HEK293T (cell line): ENCODE results near the gene DMRTB1.

Experiments
- CTCF ChIA-PET: fragments of 350-600 bp; formaldehyde crosslinking; extraction: SDS; loops from one replicate; lab custom pipeline; 2021; ENCODE audit warnings: antibody characterized with exemption, inconsistent platforms; lab: Yijun Ruan, JAX
- POLR2A ChIA-PET: fragments of 350-600 bp; formaldehyde crosslinking; extraction: SDS; loops from one replicate; lab custom pipeline; 2020; ENCODE audit warnings: antibody characterized with exemption, inconsistent platforms; lab: Yijun Ruan, JAX
- DNase-seq: peaks from one replicate; pipeline ENCODE4 v3.0.0; 2012; ENCODE audit warnings: mixed read lengths; ENCODE audit errors: extremely low spot score
- ARNT ChIP-seq: fragments of 450-650 bp; IDR thresholded peaks from 2 replicates; pipeline ENCODE4 v1.6.1; 2017; ENCODE audit warnings: mild to moderate bottlenecking
- BHLHE40 ChIP-seq: fragments of 450-650 bp; IDR thresholded peaks from 2 replicates; pipeline ENCODE4 v1.6.1; 2016; ENCODE audit warnings: mild to moderate bottlenecking, moderate library complexity, borderline replicate concordance
- CTBP1 ChIP-seq: fragments of 450-650 bp; IDR thresholded peaks from 2 replicates; pipeline ENCODE4 v1.6.1; 2016; ENCODE audit warnings: borderline replicate concordance
- ELF4 ChIP-seq: fragments of 450-650 bp; IDR thresholded peaks from 2 replicates; pipeline ENCODE4 v1.6.1; 2017; ENCODE audit warnings: antibody characterized with exemption
- FOXA1 ChIP-seq: fragments of 450-650 bp; IDR thresholded peaks from 2 replicates; pipeline ENCODE4 v1.6.1; 2016; ENCODE audit warnings: mild to moderate bottlenecking
- FOXK2 ChIP-seq: fragments of 450-650 bp; IDR thresholded peaks from 2 replicates; pipeline ENCODE4 v1.6.1; 2016; ENCODE audit warnings: mild to moderate bottlenecking
- FOXM1 ChIP-seq: fragments of 450-650 bp; IDR thresholded peaks from 2 replicates; pipeline ENCODE4 v1.6.1; 2017; ENCODE audit warnings: mild to moderate bottlenecking, borderline replicate concordance
- HDGF ChIP-seq: fragments of 450-650 bp; IDR thresholded peaks from 2 replicates; pipeline ENCODE4 v1.6.1; 2017; ENCODE audit warnings: antibody characterized with exemption, borderline replicate concordance
- L3MBTL2 ChIP-seq: fragments of 450-650 bp; conservative IDR thresholded peaks from 2 replicates; pipeline ENCODE4 v1.6.1; 2016; ENCODE audit warnings: mild to moderate bottlenecking
- LEF1 ChIP-seq: fragments of 450-650 bp; IDR thresholded peaks from 2 replicates; pipeline ENCODE4 v1.6.1; 2017; ENCODE audit warnings: mild to moderate bottlenecking, borderline replicate concordance
- NFRKB ChIP-seq: fragments of 450-650 bp; IDR thresholded peaks from 2 replicates; pipeline ENCODE4 v1.6.1; 2016; ENCODE audit warnings: mild to moderate bottlenecking, moderate library complexity
- SP1 ChIP-seq: fragments of 450-650 bp; IDR thresholded peaks from 2 replicates; pipeline ENCODE4 v1.6.1; 2017
- SUZ12 ChIP-seq: fragments of 450-650 bp; IDR thresholded peaks from 2 replicates; pipeline ENCODE4 v1.6.1; 2016; ENCODE audit warnings: mild to moderate bottlenecking
- TARDBP ChIP-seq: fragments of 450-650 bp; IDR thresholded peaks from 2 replicates; pipeline ENCODE4 v1.6.1; 2016
- ZNF384 ChIP-seq: fragments of 450-650 bp; IDR thresholded peaks from 2 replicates; pipeline ENCODE4 v1.6.1; 2016
- TF ChIP-seq, protein P1 (sequence below): fragments of 450-650 bp; IDR thresholded peaks from 2 replicates; pipeline ENCODE4 v1.6.1; 2016

Gene DMRTB1

DNA sequence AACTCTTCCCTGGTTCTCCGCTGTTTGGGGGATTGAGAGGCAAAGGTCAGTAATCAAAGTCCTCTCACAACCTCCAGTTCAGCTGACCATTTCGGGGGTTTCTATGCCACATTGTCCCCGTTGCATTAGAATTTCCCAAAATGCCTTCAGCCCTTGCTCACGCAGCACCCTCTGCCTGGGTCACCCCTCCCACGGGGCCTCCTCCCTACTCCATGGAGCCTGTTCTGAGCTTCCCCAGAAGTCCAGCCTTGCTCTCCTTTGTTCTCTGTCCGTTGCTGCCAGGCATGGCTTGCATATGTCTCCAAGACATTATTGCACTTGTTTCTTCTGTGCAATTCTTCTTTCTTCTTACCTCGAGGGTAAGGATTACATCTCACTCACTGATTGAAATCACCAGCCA lies 16.5 kb downstream of the DMRTB1 start:
- ChIA-PET CTCF (no interaction called here), POLR2A (no interaction called here)
- TF ChIP-seq L3MBTL2 (no peak), LEF1 (no peak), SUZ12 (no peak), NFRKB (no peak), ZNF384 (no peak), BHLHE40 (no peak), FOXA1 (no peak), HDGF (no peak), FOXM1 (no peak), TARDBP (no peak), FOXK2 (no peak), CTBP1 (no peak), ARNT (no peak), ELF4 (no peak), SP1 (no peak)
- TF ChIP-seq, protein P1, sequence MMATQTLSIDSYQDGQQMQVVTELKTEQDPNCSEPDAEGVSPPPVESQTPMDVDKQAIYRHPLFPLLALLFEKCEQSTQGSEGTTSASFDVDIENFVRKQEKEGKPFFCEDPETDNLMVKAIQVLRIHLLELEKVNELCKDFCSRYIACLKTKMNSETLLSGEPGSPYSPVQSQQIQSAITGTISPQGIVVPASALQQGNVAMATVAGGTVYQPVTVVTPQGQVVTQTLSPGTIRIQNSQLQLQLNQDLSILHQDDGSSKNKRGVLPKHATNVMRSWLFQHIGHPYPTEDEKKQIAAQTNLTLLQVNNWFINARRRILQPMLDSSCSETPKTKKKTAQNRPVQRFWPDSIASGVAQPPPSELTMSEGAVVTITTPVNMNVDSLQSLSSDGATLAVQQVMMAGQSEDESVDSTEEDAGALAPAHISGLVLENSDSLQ = no peak
- no peak for DNase-seq

- POLR2A ChIA-PET = no interaction called here
- TF ChIP-seq CTBP1 (no peak), FOXK2 (no peak), NFRKB (no peak), TARDBP (no peak), BHLHE40 (no peak)
- DNase-seq = no peak
- CTCF ChIA-PET = interaction anchor here (1.2 kb wide), 1 partner anchor 9 kb away, joined by 7 read pairs; no protein-coding TSS in a partner anchor
These were observed 17.4 kb downstream of the DMRTB1 start for GRCh38 chr1:53476579-53476978.

DNA sequence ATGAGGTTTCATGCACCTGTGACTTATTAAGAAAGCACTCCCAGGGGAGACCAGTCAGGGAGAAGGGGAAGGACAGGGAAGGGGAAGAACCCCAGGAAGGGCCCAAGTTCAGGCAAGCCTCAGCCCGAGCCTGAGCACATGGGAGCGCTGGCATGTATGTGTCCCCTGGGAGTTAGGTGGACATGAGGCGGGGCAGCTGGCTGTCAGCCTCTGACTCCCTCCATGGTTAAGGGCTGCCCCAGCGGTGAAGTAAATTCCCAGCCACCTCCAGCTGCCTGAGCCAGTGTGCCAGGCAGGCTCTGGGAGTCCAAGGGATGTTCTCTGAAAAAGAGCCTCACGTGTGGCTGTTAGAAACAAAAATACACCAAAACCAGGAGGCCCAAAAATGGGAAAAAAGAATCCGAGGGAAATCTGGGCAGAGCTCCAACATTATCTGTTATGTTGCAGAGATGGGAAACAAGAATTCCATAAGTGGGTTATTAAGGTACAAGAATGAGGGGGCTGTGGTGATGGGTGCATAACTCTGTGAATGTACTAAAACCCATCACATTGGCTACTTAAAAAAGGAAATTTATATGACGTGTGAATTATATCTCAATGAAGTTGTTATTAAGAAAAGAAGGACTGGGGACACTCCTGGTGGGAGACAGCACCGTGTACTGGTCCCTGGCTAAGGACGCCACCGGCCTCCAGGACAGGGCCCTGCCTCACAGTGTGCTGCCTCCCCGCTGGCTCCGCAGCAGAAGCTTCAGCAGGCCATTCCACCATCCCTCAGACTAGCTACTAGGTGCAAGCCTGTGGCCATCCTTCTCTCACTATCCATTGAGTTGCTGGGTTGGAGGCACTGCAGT lies 18.7 kb downstream of the DMRTB1 start:
- DNase-seq = no peak
- no peak for TF ChIP-seq TARDBP
- CTCF ChIA-PET = interaction anchor here (0.6 to 1.2 kb wide), 2 partner anchors 8 to 34 kb away, joined by 3 to 7 read pairs; no protein-coding TSS in a partner anchor
- POLR2A ChIA-PET = no interaction called here

DNA sequence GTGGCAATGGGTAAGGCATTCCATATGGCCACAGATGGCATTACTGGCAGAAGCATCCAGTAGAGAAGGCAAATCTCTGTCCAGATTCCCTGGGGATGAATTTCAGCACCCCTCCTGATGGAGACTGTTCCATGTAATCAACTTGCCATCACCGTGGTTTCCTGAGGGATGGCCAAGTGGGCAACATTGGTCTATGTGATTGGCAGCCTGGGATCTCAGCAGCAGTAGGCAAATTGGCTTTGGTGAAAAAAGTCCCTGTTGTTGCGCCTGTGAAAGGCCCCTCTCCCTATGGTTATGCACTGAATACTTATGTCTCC lies 19.3 kb downstream of the DMRTB1 start:
- ChIA-PET CTCF (interaction anchor here (0.6 kb wide), 1 partner anchor 34 kb away, joined by 3 read pairs; no protein-coding TSS in a partner anchor), POLR2A (no interaction called here)
- no peak for DNase-seq
- TF ChIP-seq HDGF (no peak), SUZ12 (no peak), CTBP1 (no peak), TARDBP (no peak), L3MBTL2 (no peak), LEF1 (no peak), ARNT (no peak), FOXM1 (no peak), ZNF384 (no peak), SP1 (no peak)

DNA sequence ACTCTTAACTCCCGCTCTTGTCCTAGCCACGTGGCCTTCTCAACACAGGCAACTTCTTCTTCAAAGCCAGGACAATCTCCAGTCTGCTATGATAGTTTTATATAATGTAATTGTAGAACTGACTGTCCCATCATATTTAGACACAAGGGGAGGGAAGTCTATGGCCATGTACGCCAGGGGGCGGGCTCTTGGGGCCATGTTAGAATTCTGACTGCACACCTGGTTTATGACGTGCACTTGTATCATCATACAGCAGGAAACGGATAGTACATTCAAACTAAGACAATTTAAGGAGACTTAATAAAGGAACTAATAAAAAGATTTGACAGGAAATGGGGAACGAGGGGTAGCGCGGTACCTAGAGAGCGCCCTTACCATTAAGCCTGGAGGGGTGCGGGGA lies 21.5 kb downstream of the DMRTB1 start:
- DNase-seq = no peak
- ChIA-PET POLR2A (no interaction called here), CTCF (no interaction called here)
- TF ChIP-seq ARNT (no peak), L3MBTL2 (no peak), NFRKB (no peak), SP1 (no peak), FOXK2 (no peak)
- TF ChIP-seq, protein P1 = no peak

DNA sequence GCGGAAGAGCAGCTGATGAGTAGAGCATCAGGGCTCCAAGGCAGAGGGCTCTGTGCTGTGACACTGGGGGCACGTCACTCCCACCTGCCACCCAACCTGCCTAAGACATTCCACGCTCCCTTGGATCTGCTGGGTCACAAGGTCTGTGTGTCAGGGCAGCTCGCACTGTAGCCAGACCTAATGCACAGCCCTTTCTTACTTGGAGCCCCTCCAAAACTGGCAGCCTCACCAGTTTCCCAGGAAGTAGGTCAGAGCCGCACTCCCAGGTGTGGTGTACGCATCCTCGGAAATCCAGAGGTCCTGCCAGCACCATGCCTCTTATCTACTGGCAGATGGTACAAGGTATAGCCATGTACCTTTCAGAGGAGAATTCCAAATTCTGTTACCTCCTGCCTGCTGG lies 22.3 kb downstream of the DMRTB1 start:
- ChIA-PET CTCF (no interaction called here), POLR2A (no interaction called here)
- DNase-seq = no peak
- TF ChIP-seq, protein P1 = no peak
- no peak for TF ChIP-seq BHLHE40
- TF ChIP-seq FOXM1 = no peak
- no peak for TF ChIP-seq ELF4
- TF ChIP-seq NFRKB = no peak
- TF ChIP-seq FOXK2 = no peak
- no peak for TF ChIP-seq SUZ12
- TF ChIP-seq ARNT = no peak
- TF ChIP-seq LEF1 = no peak
- no peak for TF ChIP-seq HDGF
- no peak for TF ChIP-seq L3MBTL2
- TF ChIP-seq SP1 = no peak
- TF ChIP-seq TARDBP = no peak
- no peak for TF ChIP-seq ZNF384
- TF ChIP-seq FOXA1 = no peak
- TF ChIP-seq CTBP1 = no peak
